Kidney tubule cell (primary cell): ENCODE measurements around the gene PHYKPL.
A peak's percentile ranks its signal among the peaks of the same experiment; 100 is the strongest.

Experiments used
- DNase-seq: peaks from one replicate; pipeline ENCODE4 v3.0.0-alpha.2; 2018; ENCODE audit warnings: low spot score

PHYKPL gene

GRCh38 chr5:178232124-178232919 is at the start of gene PHYKPL:
TSS of gene PHYKPL (minus strand) at chr5:178232802. CDS start at chr5:178232550, 252 bp downstream.
- peak; percentile 69 for DNase-seq

DNA sequence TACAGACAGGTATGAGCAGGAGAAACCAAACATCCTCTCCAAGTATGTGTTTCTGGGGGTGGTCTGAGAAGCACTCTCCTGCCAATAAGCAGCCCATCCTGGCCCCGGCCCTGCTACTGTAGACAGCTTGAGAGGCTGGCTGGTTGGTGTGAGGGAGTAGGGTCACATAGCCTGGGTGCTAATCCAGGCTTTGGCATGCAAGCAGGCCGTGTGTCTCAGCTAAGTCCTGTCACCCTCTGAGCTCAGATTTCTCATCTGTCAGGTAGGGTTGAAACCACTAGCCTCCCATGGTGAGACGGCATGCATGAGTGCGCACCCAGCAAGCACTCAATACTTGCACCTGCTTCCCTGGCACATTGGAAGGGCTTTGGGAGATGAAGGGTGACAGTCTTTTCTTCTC is 49.8 kb upstream of the PHYKPL start:
- no peak for DNase-seq

GRCh38 chr5:178281331-178281730 is 48.7 kb upstream of the PHYKPL start:
- DNase-seq: no peak

GRCh38 chr5:178280631-178281030 is 48.0 kb upstream of the PHYKPL start:
- DNase-seq: no peak

DNA sequence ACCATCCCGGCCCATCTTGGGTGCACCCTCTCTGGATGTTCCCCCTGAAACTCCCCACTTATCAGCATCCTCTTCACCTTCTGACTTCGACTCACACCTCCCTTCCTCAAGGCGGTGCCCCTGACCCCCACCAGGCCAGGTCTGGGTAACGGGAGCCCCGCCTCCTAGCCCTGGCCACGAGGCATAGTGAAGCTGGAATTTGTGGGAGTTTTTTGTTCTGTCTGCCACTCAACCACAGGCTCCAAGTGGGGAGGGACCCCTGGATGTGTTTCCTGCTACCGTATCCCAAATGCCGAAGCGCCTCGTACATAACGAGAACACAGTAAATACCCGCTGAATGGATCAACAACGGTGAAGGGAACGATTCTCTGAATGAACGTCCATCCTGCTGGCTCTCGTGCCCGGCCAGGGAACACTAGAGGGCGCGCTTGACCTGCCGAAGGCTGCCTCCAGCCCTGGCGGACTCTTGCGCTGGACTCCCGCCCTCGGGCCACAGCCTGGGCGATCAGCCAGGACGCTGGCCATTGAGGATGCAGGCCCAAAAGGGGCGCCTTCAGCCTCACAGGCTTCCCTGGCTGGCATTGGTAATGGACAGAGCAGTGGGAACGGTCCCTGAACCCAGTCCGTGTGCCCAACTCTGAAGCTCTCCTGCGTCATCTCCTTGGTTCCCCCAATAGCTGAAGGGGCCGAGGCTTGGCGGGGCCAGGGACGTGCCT is 47.3 kb upstream of the PHYKPL start:
- peak; percentile 78 for DNase-seq

- DNase-seq: no peak
Observed at GRCh38 chr5:178279026-178279722, 46.6 kb upstream of the PHYKPL start.

- no peak for DNase-seq
Observed at GRCh38 chr5:178278358-178279023, 45.9 kb upstream of the PHYKPL start.

DNA sequence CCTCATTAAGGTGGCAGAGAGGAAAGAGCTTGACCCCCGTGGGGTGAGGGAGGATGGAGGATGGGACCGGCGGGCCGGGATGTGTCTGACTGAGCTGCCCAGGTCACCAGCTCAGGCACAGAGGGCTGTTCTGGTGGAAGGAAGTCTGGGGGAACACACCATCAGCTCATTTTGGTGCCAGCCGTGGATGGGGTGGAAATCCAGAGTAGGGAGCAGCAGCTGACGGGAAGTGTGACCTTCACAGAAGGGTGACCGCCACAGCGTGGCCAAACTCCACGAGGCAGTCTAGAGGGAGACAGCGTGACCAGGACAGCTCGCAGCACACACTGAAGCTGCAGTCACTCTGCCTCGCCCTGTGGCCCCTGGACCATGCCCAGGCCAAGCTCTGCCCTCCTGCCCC is 45.3 kb upstream of the PHYKPL start:
- DNase-seq: no peak

DNA sequence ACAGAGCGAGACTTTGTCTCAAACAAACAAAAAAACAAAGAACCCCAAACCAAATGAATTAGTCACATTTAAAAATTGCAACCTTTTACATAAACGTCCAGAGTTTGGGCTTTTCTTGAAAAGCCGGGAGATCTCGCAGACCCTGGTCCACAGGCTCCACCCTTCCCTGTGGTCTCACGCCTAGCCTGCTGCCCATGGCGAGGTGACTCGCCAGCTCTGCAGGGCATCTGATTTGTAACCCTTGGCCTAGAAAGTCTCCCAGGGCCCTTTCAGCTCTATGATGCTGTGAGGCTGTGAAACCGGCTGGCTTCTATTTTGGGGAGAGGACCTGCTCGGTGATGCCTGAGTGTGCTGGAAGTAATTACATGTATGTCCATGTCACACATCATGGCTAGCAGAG is 44.7 kb upstream of the PHYKPL start:
- DNase-seq: no peak

GRCh38 chr5:178274781-178275537 is 42.4 kb upstream of the PHYKPL start:
- no peak for DNase-seq

DNA sequence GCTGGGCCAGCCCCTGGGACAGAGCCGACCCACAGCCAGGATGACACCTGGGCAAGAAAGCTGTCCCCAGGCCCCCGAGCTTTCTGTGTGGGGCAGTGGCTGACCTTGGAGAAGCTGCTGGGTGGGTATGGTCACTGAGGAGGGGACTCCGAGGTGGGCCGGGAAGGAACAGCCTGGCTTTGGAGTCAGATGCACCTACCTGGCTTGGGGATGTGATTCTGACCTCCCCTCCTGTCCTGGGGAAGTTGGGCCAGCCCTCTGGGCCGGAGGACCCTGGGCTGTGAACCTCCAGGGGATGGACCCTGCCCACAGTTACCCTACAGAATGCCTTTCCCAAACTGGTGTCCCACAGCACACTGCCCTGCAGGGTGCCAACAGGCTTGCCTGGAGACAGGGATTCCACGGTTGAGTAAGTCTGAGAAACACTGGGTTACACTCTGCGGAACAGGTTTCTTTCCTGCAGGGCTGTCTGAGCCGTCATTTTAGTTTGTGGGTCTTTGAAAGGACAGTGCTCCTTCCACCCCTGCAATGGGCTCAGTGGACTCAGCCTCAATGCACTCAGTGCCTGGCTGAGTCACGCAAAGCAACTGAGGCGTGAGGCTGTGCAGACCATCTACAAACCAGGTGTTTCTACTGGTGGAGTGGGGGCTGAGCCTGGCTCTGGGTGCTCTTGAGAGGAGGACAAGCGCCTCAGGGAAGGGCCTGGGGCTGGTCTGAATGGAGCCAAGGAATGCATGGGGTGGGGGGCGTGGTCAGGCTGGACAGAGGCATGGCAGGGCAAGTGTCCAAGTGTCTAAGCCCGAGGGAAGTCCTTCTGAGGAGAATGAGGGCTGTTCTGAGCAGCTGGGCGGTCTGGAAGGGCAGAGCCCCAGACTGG is 41.3 kb upstream of the PHYKPL start:
- peak; percentile 54 for DNase-seq

DNA sequence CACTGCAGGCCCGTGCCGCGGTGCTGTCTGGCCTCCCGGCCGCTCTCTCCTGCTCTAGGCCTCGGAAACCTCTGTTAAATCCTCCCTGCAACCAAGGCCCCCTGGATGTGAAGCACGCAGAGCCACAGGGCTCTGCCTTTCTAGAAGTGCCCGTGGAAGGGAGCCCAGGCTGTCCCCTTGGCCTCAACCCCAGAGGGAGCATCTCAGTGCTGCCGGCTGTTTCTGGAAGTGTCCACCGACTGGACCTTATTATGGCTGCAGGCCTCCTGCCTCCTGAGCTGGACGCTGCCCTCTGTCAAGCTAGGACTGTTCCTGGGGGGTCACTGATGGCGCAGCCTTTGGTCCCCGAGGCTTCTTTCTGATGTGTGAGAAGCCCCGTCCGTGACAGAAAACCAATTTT is 40.4 kb upstream of the PHYKPL start:
- DNase-seq: no peak

DNA sequence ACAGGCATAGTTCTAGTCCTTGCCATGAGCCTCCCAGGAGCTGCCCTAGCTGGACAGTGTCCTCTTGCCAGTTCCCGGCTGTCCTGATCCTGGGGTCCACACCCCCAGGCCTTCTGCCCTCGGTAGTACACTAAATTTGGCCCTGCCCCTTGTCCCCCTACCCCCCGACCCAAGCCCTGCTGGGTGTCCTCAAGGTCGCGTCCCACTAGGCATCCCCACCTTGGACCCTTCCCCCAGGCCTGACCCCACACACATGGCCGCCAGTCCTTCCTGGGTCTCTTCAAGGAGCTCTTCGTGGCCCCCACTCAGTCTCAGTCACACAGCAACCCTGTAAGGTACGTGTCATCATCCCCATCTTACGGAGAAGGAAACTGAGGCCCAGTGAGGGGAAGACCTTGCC is 40.0 kb upstream of the PHYKPL start:
- DNase-seq: no peak

DNA sequence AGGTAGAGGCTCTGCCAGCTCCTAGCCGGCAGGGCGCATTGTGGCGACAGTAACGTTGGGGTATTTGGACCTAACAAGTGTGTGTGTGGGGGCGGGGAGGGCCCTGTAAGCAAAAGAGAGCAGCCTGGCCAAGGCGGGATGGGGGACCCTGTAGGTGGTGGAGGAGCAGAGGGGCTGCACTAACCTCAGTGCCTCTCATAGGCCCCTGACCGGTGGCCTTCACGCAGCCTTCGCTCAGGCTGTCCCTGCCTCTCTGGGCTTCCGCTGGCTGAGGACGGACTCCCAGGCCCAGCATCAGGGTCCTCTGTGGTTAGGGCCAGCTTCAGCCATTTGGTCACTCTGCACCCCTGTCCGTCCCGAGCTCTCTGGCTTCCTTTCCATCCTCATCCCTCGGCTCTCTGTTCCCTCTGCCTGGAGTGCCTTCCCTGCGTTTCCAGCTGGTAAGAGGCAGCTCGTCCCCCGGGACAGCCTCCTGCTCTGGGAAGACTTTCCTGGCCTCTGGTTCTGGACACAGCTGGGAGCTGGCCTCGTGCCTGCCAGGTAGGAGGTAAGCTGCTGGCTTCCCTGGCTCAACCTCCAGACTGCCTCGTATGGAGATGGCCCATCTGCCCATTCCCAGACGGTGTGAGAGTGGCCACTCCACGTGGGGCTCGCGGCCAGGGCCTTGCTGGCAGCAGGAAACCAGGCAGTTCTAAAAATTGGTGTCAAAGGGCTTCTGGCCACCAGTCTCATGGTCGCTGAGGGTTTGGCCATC is 39.3 kb upstream of the PHYKPL start:
- no peak for DNase-seq

GRCh38 chr5:178271231-178271630 is 38.6 kb upstream of the PHYKPL start:
- no peak for DNase-seq

GRCh38 chr5:178269499-178269898 is 36.9 kb upstream of the PHYKPL start:
- no peak for DNase-seq

DNA sequence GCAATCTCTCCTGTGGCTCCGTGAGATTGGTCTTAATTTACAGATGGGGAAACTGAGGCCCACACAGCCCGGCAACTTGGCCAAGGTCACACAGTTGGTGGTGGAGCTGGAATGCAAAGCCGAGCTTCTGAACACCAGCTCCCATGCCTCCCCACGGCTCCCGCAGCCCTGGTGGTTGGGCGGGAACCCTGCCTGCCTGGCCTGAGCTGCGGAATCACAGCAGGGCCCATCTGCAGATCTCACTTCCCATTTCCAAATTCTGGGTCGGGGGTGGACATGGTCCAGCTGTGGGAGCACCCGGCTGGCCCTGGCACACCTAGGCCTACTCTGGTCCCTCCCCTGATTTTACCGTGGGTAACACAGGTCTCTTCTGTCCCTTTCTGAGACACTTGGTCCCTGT is 35.3 kb upstream of the PHYKPL start:
- no peak for DNase-seq

DNA sequence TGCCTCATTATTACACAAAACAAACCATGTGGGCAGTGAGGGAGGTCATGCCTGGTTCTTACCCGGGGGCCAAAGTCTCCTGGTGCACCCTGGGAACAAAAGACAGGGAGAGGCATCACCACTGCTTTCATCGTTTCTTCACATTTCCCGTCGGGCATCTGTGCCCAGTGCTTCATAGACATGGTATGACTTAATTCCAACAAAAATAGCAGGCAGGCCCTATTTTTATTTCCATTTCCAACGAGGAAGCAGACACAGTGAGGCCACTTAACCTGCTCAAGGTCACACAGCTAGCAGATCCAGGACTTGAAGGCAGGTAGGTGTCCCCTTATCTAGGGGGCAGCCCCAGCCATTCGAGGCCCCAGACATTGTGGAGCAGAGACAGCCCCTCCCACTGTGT is 34.6 kb upstream of the PHYKPL start:
- no peak for DNase-seq

DNA sequence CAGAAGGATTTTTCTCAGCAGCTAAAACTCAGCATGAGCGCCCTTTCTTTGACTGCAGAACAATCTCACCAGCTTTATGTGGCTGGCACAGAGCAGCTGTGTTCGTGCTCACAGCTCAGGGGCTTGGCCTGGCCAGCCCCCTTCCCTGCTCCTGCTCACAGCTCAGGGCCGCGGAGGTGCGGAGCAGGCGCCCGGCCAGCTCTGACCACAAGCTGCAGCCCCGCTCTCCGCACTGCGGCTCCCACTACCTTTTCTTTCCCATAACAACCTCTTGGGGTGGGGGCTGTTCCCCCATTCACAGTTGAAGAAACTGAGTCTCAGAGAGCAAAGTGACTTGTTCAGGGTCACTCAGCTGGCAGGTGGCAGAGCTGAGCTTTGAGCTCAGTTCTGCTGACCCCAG is 34.0 kb upstream of the PHYKPL start:
- no peak for DNase-seq

GRCh38 chr5:178265746-178266145 is 33.1 kb upstream of the PHYKPL start:
- no peak for DNase-seq
